Bronchial epithelial cell (primary cell): ENCODE results near the gene PTPRE. TPM values are rescaled to one million over a fixed set of nuclear protein-coding genes. Genes with fewer than 3 reads are reported as not detected.

ENCODE experiments used
- DNase-seq: peaks from one replicate; pipeline ENCODE4 v3.0.0-alpha.2; 2010; ENCODE audit warnings: low read depth
- FAIRE-seq: peaks from 2 replicates; lab custom pipeline; 2011; peaks lifted over from hg19 to GRCh38; lab: Jason Lieb, UNC
- H3K27me3 ChIP-seq: 2 replicates; pipeline ENCODE4 v1.5.1; 2011; ENCODE audit warnings: low read length; ENCODE audit not compliant: control insufficient read depth, insufficient read depth
- H3K36me3 ChIP-seq: 2 replicates; pipeline ENCODE4 v1.5.1; 2011; ENCODE audit warnings: low read length; ENCODE audit not compliant: control insufficient read depth, insufficient read depth
- H3K4me3 ChIP-seq: 2 replicates; pipeline ENCODE4 v1.5.1; 2011; ENCODE audit warnings: mild to moderate bottlenecking, low read depth, low read length, control low read depth
- total RNA-seq: library from RNA; depleted of rRNA; stranded (reverse); fragments of >200 nt; gene quantifications from 2 replicates; pipeline ENCODE4 v1.2.1, GENCODE V29; 2014
- TF ChIP-seq, protein P1 (sequence below): IDR thresholded peaks from 2 replicates; pipeline ENCODE4 v1.5.1; 2011; ENCODE audit warnings: mild to moderate bottlenecking, moderate library complexity, low read length, control low read depth, inconsistent platforms; ENCODE audit not compliant: insufficient read depth, severe bottlenecking

PTPRE gene
- total RNA-seq, 1 donor from 2014 or later = 7.9 TPM

- Histone ChIP-seq H3K27me3 (no peaks in the 10 kb centered on the region), H3K4me3 (no peak overlapping the region), H3K36me3 (peaks cover 34% of the 10 kb centered on the region)
- TF ChIP-seq, protein P1, sequence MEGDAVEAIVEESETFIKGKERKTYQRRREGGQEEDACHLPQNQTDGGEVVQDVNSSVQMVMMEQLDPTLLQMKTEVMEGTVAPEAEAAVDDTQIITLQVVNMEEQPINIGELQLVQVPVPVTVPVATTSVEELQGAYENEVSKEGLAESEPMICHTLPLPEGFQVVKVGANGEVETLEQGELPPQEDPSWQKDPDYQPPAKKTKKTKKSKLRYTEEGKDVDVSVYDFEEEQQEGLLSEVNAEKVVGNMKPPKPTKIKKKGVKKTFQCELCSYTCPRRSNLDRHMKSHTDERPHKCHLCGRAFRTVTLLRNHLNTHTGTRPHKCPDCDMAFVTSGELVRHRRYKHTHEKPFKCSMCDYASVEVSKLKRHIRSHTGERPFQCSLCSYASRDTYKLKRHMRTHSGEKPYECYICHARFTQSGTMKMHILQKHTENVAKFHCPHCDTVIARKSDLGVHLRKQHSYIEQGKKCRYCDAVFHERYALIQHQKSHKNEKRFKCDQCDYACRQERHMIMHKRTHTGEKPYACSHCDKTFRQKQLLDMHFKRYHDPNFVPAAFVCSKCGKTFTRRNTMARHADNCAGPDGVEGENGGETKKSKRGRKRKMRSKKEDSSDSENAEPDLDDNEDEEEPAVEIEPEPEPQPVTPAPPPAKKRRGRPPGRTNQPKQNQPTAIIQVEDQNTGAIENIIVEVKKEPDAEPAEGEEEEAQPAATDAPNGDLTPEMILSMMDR = no peak
- FAIRE-seq (no peak), DNase-seq (no peak)
Observed at GRCh38 chr10:128077155-128077875, 170.4 kb downstream of the PTPRE start.

- no peak for FAIRE-seq
- peak; percentile 26 for DNase-seq
- Histone ChIP-seq H3K36me3 (peaks cover 27% of the 10 kb centered on the region), H3K27me3 (no peaks in the 10 kb centered on the region), H3K4me3 (no peak overlapping the region)
- TF ChIP-seq, protein P1 = peak; percentile 74
Observed at GRCh38 chr10:128078136-128078969, 171.4 kb downstream of the PTPRE start.

DNA sequence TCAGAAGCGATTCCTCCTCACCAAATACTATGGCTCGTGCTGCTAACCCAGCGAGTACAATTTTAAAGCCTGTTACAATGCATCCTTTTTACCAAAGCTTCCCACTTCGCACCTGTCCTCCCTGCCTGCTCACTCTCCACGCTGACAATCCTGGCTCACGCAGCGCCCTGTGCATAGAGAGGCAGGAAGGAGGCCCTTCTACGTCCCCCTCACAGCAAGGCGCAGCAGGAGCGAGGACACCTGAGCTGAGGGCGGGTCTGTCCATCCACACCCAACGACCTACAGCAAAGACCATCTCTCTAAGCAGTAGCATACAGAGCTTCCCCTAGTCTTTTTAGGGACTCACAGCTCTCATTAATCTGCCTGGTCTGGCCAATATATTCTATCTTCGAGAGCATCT, 173.3 kb downstream of the PTPRE start:
- FAIRE-seq (no peak), DNase-seq (no peak)
- H3K27me3 ChIP-seq = no peaks in the 10 kb centered on the region
- peaks cover 25% of the 10 kb centered on the region for H3K36me3 ChIP-seq
- no peak overlapping the region for H3K4me3 ChIP-seq
- TF ChIP-seq, protein P1 = no peak

GRCh38 chr10:128080641-128081040, 173.7 kb downstream of the PTPRE start:
- TF ChIP-seq, protein P1 = no peak
- no peak for DNase-seq
- H3K27me3 ChIP-seq = no peaks in the 10 kb centered on the region
- FAIRE-seq = no peak
- H3K4me3 ChIP-seq = no peak overlapping the region
- peaks cover 25% of the 10 kb centered on the region for H3K36me3 ChIP-seq

- H3K4me3 ChIP-seq = no peak overlapping the region
- peak; percentile 18 for FAIRE-seq
- peaks cover 25% of the 10 kb centered on the region for H3K36me3 ChIP-seq
- DNase-seq = no peak
- H3K27me3 ChIP-seq = no peaks in the 10 kb centered on the region
- TF ChIP-seq, protein P1 = no peak
Observed at GRCh38 chr10:128081222-128081621, 174.3 kb downstream of the PTPRE start.
